Spleen (tissue), 11 donors: ENCODE data around the gene ATP2B1. TPM values are rescaled to one million over a fixed set of nuclear protein-coding genes. Genes with fewer than 3 reads are reported as not detected.

Experiments used
- DNase-seq: peaks from one replicate; pipeline ENCODE4 v3.0.0-alpha.2; 2020
- H3K27ac ChIP-seq, 8 donors: fragments of 200-600 bp; sonication (generic) in 7 of 8; 1 replicate in 4 of 8; 2 replicates in 4 of 8; pipeline versions ENCODE4 v1.5.0 to v1.8.0; 2016 to 2021; ENCODE audit warnings: inconsistent platforms in 4 of 8, mild to moderate bottlenecking in 4 of 8, moderate library complexity in 1 of 8
- H3K27me3 ChIP-seq, 7 donors: fragments of 200-600 bp; sonication (generic) in 6 of 7; replicated peaks in 1 of 7; 1 replicate in 4 of 7; 2 replicates in 3 of 7; pipeline versions ENCODE4 v1.5.0 to v1.8.0; 2016 to 2021; ENCODE audit warnings: inconsistent platforms in 3 of 7, mild to moderate bottlenecking in 1 of 7
- H3K36me3 ChIP-seq, 6 donors: fragments of 200-600 bp; sonication (generic) in 5 of 6; 1 replicate in 4 of 6; 2 replicates in 2 of 6; pipeline versions ENCODE4 v1.5.0 to v1.8.0; 2016 to 2021; ENCODE audit warnings: inconsistent platforms in 2 of 6
- H3K4me1 ChIP-seq, 6 donors: fragments of 200-600 bp; sonication (generic) in 5 of 6; 1 replicate in 3 of 6; 2 replicates in 3 of 6; pipeline versions ENCODE4 v1.5.0 to v1.8.0; 2016 to 2021; ENCODE audit warnings: inconsistent platforms in 3 of 6
- H3K4me3 ChIP-seq, 8 donors: fragments of 200-600 bp; sonication (generic) in 7 of 8; 1 replicate in 4 of 8; 2 replicates in 4 of 8; pipeline versions ENCODE4 v1.5.0 to v1.8.0; 2016 to 2021; ENCODE audit warnings: inconsistent platforms in 4 of 8, mild to moderate bottlenecking in 4 of 8, moderate library complexity in 2 of 8
- H3K9me3 ChIP-seq, 8 donors: fragments of 200-600 bp; sonication (generic) in 7 of 8; 1 replicate in 4 of 8; 2 replicates in 4 of 8; pipeline versions ENCODE4 v1.5.0 to v1.8.0; 2016 to 2021; ENCODE audit warnings: inconsistent platforms in 4 of 8
- POLR2A ChIP-seq, 3 donors: fragments of 450-650 bp; IDR thresholded peaks; one replicate each; pipeline ENCODE4 v1.5.1; 2017; ENCODE audit warnings: antibody characterized with exemption in 3 of 3, mild to moderate bottlenecking in 1 of 3
- POLR2AphosphoS5 ChIP-seq, 3 donors: sonication (generic); formaldehyde crosslinking; IDR thresholded peaks; one replicate each; pipeline ENCODE4 v1.5.1; 2017; ENCODE audit warnings: antibody characterized with exemption in 3 of 3
- WGBS, 5 donors: extraction: QIAGEN DNeasy Blood & Tissue Kit in 3 of 5; methylation state at CpG; one replicate each; pipeline versions ENCODE4 v1.1.5 to v1.1.7; 2013 to 2018; 5-methylcytosine and 5-hydroxymethylcytosine counted together
- intact Hi-C: fragments of 100-400 bp; cut with DNase I; formaldehyde crosslinking; loops from one replicate; pipeline ENCODE4 v1.15.0; 2023; ENCODE audit warnings: low total_unique reads
- polyA plus RNA-seq, 3 donors: library from polyadenylated mRNA; stranded (reverse); fragments of 200-250 nt; gene quantifications; one replicate each; pipeline ENCODE4 v1.2.1, GENCODE V29; 2013
- total RNA-seq, 7 donors: library from RNA; depleted of rRNA in 3 of 7; stranded (reverse); fragments of >200 nt in 3 of 7; fragmentation: NEBNext Ultra II Directional in 4 of 7; extraction: Animal tissue kit (Norgen Biotek cat#: 25700) in 4 of 7; gene quantifications; one replicate each; pipeline versions ENCODE4 v1.1.0 to v1.2.1, GENCODE V29; 2016 to 2021
- TF ChIP-seq, protein P1 (sequence below), 11 experiments: fragments of 200-600 bp in 7 of 11; fragments of 450-650 bp in 4 of 11; sonication (generic) in 4 of 11; IDR thresholded peaks in 8 of 11; conservative IDR thresholded peaks in 3 of 11; 1 replicate in 7 of 11; 2 replicates in 4 of 11; pipeline versions ENCODE4 v1.4.0 to v1.8.0; 2016 to 2021; ENCODE audit warnings: antibody characterized with exemption in 11 of 11, inconsistent platforms in 4 of 11, mild to moderate bottlenecking in 1 of 11
- donor health status: healthy with polysubstance abuse.
- donor health status: DM: no; HTN: no; CAD: no; lungs with moderate emphysema.
- donor health status: DM: no; HTN: no; CAD: no.
- donor health status: Bipolar disorder and iron deficiency.
- donor health status: healthy.
- donor health status: DM: no; HTN: no; CAD: no.
- donor health status: DM: yes; HTN: yes; CAD: no.

The ATP2B1 gene
- total and polyA plus RNA-seq, 10 donors = 13.2 to 130 (median 75.6) TPM

DNA sequence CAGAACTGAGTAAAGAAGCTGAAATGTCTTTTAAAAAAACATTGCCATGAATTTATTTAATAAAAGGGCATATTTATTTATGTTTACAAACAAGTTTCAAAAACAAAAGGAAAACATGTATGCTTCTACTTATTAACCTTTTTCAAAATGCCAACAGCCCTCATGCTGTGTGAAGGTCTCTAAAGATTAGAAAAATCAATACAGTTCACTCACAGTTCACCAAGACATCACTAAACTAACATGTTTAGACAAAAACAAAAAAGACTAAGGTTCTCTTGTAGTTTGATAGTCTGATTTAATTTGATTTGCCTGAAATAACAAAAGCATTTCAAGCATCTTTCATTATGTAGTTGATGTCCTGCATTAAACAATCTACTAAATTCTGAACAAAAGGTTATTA, 118.9 kb downstream of the ATP2B1 start:
- H3K27ac ChIP-seq = no peak overlapping the region
- intact Hi-C loops = no loop called here
- H3K9me3 ChIP-seq = no peaks in the 10 kb centered on the region
- no peak overlapping the region for H3K4me3 ChIP-seq
- peaks cover 0 to 74% (median 24%) of the 10 kb centered on the region in 6 donors for H3K36me3 ChIP-seq
- no peaks in the 10 kb centered on the region for H3K4me1 ChIP-seq
- TF ChIP-seq POLR2A (IDR thresholded peaks at IDR 0.05) (no peak), POLR2AphosphoS5 (IDR thresholded peaks at IDR 0.05) (no peak)
- TF ChIP-seq, protein P1, sequence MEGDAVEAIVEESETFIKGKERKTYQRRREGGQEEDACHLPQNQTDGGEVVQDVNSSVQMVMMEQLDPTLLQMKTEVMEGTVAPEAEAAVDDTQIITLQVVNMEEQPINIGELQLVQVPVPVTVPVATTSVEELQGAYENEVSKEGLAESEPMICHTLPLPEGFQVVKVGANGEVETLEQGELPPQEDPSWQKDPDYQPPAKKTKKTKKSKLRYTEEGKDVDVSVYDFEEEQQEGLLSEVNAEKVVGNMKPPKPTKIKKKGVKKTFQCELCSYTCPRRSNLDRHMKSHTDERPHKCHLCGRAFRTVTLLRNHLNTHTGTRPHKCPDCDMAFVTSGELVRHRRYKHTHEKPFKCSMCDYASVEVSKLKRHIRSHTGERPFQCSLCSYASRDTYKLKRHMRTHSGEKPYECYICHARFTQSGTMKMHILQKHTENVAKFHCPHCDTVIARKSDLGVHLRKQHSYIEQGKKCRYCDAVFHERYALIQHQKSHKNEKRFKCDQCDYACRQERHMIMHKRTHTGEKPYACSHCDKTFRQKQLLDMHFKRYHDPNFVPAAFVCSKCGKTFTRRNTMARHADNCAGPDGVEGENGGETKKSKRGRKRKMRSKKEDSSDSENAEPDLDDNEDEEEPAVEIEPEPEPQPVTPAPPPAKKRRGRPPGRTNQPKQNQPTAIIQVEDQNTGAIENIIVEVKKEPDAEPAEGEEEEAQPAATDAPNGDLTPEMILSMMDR (IDR thresholded peaks at IDR 0.05 in 8 of 11, conservative IDR thresholded peaks at IDR 0.05 in 3 of 11) = no peak
- DNase-seq = no peak
- H3K27me3 ChIP-seq = no peaks in the 10 kb centered on the region

DNA sequence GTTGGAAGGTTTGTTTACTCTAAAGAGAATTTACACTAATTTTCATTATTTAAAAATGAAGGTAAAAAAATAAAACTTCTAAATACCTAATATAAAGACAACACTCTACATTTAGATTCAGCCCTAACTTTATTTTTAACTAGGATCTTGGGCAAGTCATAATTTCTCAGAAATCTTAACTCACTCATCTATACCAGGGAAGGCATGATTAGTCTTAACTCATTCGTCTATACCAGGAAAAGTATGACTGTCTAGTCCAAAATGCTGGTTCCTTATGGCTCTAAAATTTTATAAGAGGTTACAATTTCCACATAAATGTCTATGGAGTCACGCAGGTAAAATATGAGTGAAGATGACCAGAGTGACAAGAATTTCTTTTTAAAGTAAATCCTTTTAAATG, 130.1 kb downstream of the ATP2B1 start:
- Histone ChIP-seq H3K27ac (no peak overlapping the region), H3K27me3 (no peaks in the 10 kb centered on the region), H3K4me1 (peaks cover 4 to 19% (median 11%) of the 10 kb centered on the region in 6 donors), H3K9me3 (no peaks in the 10 kb centered on the region), H3K36me3 (peaks cover 0 to 6% (median 0%) of the 10 kb centered on the region in 6 donors), H3K4me3 (no peak overlapping the region)
- WGBS, 5 donors = 84 to 90% (median 88%) methylated on average over 2 of the region's 2 CpGs
- no peak for DNase-seq
- intact Hi-C loops = no loop called here
- TF ChIP-seq POLR2A (IDR thresholded peaks at IDR 0.05) = no peak
- TF ChIP-seq, protein P1 (IDR thresholded peaks at IDR 0.05 in 8 of 11, conservative IDR thresholded peaks at IDR 0.05 in 3 of 11) = no peak
- no peak for TF ChIP-seq POLR2AphosphoS5 (IDR thresholded peaks at IDR 0.05)

DNA sequence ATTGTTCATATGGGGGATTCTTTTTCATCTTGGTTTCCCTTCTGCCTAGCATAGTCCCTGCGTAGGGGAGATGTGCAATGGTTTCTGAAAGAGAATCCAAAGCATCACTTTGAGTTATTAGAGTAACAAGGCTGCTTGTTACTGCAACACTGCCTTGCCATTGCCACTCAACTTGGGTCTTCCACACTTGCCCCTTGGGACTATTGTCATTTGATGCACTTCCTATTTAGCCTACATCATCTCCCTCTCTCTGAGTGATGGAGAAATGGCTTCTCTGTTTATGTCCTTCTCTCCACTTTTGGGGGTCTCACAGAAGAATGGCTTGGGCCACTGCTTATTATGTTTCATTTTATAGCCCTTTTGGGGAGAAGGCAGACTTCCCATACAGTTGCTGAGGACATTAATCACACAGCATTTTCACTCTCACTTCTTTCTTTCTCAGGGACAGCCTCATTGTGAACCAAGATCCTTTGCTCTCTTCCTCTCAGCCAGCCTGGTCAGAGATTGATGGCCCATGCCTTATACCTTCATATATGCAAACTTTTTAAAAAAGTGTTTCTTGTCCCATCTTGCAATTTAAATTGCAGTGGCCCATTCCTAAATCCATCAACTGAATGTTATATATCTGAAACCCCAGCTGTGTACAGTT, 131.9 kb downstream of the ATP2B1 start:
- Histone ChIP-seq H3K4me3 (no peak overlapping the region), H3K27ac (no peak overlapping the region), H3K9me3 (no peaks in the 10 kb centered on the region), H3K27me3 (no peaks in the 10 kb centered on the region), H3K4me1 (peaks cover 4 to 19% (median 11%) of the 10 kb centered on the region in 6 donors), H3K36me3 (no peaks in the 10 kb centered on the region)
- no peak for DNase-seq
- TF ChIP-seq POLR2AphosphoS5 (IDR thresholded peaks at IDR 0.05) = no peak
- TF ChIP-seq, protein P1 (IDR thresholded peaks at IDR 0.05 in 8 of 11, conservative IDR thresholded peaks at IDR 0.05 in 3 of 11) = no peak
- TF ChIP-seq POLR2A (IDR thresholded peaks at IDR 0.05) = no peak
- intact Hi-C loops = no loop called here
- 95 to 100% (median 97%) methylated on average over 1 of the region's 1 CpG for WGBS, 5 donors

DNA sequence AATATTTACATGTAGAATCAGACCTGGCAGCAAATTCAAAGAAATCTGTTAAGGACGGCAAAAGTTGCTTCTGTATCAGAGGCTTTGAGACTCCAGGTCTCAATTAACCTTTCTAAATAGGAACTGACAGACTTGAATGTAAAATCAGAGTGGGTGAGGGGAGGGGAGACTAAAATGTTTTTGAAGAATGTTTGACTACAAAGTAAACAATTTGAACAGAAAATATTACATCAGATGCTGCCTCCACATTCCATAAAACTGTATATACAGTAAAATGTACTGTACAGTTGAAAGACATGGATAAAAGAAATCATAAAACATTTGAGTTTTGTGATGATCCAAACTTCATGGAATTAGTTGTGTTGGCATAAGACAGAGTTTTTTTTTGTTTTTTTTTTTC, 133.3 kb downstream of the ATP2B1 start:
- H3K9me3 ChIP-seq = no peaks in the 10 kb centered on the region
- peaks cover 4 to 19% (median 11%) of the 10 kb centered on the region in 6 donors for H3K4me1 ChIP-seq
- H3K27me3 ChIP-seq = no peaks in the 10 kb centered on the region
- DNase-seq = no peak
- no peaks in the 10 kb centered on the region for H3K36me3 ChIP-seq
- intact Hi-C loops = no loop called here
- no peak overlapping the region for H3K4me3 ChIP-seq
- TF ChIP-seq POLR2AphosphoS5 (IDR thresholded peaks at IDR 0.05) (no peak), POLR2A (IDR thresholded peaks at IDR 0.05) (no peak)
- TF ChIP-seq, protein P1 (IDR thresholded peaks at IDR 0.05 in 8 of 11, conservative IDR thresholded peaks at IDR 0.05 in 3 of 11) = no peak
- WGBS, 5 donors = 80 to 85% (median 80%) methylated on average over 1 of the region's 1 CpG
- H3K27ac ChIP-seq = peak overlapping the region in 1 of 8 donors; percentile 48
